Heart left ventricle (tissue), 13 donors: ENCODE measurements around the gene PER2.

Source experiments
- CTCF ChIP-seq, 12 donors: fragments of 200-600 bp; sonication (generic) in 4 of 12; IDR thresholded peaks; one replicate each; pipeline versions ENCODE4 v1.5.0 to v1.8.0; 2018 to 2022; ENCODE audit warnings: antibody characterized with exemption in 12 of 12, mild to moderate bottlenecking in 5 of 12
- POLR2A ChIP-seq, 2 donors: fragments of 450-650 bp; IDR thresholded peaks; one replicate each; pipeline ENCODE4 v1.6.1; 2017; ENCODE audit warnings: antibody characterized with exemption in 2 of 2, mild to moderate bottlenecking in 2 of 2, moderate library complexity in 2 of 2
- donor health status: ischemic (EF 13 %, LVEDD 7.1; RV severe dilation, severe dysfunction).
- donor health status: DM: no; HTN: yes; CAD: no.
- donor health status: DM: no; HTN: no; CAD: no.
- donor health status: ischemic (EF 25% LVEDD 6.9; RV normal size, moderate dysfunction).
- donor health status: ischemic (EF 25% LVEDD 5.7; RV mildly dilated, moderate dysfunction).
- donor health status: ischemic (EF 35%, LVEDD 5.7; RV mildly dilated, moderate dysfunction).
- donor health status: nonischemic (EF 11% LVEDD 7.7; RV severe dilation, severe dysfunction).
- donor health status: DM: yes; HTN: yes; CAD: no.
- donor health status: PGD.
- donor health status: ischemic (EF 29% LVEDD 5.4; RV normal size, mild dysfunction).
- donor health status: nonischemic (EF 23%, LVEDD 6.1; RV moderate dilation, normal function).

- TF ChIP-seq CTCF (IDR thresholded peaks at IDR 0.05) (no peak), POLR2A (IDR thresholded peaks at IDR 0.05) (no peak)
Observed at GRCh38 chr2:238321467-238321866, 33.1 kb upstream of the PER2 start.
